Measurements from ENCODE around the gene DTYMK.
A peak's percentile ranks its signal among the peaks of the same experiment; 100 is the strongest.
"Not testable (repeated sequence)": the region's sequence is repeated elsewhere in the genome, so short reads cannot be mapped to it uniquely, and the experiment has no call there.

DTYMK gene

DNA sequence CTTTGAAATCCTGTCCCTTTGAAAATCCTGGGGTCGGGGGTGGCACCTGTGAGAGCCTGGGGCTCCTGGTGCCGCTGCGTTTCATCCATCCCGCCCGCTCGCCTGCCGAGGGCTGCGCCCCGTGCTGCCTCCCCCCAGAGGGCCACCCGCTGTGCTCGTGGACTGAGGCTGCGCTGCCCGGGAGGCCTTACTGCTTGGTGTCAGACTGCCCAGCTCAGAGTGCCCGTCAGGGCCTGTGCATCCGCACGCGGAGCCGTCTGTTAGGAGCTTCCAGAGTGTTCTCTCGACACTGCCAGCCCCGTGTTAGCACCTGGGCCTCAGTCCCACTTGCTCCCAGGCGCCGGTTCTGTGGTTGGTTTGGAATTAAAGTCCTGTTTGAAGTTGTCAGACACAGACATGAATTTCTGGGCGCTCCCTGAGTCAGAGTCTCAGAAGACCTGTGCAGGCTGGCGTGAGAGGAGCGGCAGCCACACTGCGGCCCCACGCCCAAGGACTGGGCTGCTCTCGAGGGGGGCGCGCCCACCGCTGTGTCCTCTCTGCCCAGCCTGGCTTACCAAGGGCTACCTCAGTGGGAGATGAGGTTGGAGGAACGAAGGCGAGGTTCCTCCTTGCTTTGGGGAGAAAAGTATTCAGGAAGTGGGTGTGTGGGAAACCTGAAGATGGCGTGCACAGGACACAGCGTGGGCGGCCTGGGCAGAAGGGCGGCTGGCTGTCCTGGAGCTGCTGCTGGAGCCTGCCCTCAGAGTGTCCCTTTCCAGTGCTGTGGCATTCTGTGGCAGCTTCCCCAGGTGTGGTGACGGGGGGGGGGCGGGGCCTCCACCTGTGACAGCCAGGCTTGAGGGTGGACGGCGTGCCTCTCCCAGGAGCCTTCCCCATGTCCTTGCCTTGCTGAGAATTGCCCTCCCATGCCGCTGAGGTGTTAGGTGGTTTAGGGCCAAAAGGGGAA lies 14.1 kb downstream of the DTYMK start:
- DNase-seq (ENCODE audit: low spot score), result no peak

DNA sequence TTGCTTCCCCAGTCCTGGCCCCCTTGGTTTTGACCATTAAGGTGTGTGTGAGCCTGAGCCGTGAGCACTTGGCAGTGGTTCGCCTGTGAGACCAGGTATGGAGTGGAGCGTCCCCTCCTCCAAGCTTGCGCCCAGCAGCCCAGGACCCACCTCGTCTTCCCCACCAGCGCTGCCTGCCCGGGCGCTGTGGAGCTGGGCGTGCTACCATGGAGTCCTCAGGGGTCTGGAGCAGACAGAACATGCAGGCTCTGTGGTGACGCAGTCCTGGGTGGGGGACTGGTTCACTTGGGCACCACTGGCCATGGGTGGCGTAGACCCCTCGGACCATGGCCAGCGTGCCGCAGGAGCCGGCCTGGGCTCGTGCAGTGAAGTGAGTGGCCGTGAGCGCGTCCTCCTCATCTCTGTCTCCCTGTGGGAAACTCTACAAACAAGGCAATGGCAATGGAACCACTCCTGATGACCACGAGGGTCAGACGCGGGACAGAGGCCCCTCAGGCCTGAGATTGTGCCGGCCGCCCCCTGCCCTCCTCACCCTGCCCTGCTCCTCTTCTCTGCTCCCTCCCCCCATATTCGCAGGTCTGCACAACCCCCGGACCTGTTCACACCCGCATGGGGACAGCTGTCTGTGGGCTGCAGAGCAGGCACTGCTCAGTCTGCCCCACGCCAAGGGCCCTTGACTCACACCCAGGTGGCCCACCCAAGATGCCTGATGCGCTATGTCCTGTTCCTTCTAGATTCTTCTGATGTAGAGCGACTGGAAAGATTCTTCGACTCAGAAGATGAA lies 15.0 kb downstream of the DTYMK start:
- DNase-seq (ENCODE audit: low spot score), result no peak

DNA sequence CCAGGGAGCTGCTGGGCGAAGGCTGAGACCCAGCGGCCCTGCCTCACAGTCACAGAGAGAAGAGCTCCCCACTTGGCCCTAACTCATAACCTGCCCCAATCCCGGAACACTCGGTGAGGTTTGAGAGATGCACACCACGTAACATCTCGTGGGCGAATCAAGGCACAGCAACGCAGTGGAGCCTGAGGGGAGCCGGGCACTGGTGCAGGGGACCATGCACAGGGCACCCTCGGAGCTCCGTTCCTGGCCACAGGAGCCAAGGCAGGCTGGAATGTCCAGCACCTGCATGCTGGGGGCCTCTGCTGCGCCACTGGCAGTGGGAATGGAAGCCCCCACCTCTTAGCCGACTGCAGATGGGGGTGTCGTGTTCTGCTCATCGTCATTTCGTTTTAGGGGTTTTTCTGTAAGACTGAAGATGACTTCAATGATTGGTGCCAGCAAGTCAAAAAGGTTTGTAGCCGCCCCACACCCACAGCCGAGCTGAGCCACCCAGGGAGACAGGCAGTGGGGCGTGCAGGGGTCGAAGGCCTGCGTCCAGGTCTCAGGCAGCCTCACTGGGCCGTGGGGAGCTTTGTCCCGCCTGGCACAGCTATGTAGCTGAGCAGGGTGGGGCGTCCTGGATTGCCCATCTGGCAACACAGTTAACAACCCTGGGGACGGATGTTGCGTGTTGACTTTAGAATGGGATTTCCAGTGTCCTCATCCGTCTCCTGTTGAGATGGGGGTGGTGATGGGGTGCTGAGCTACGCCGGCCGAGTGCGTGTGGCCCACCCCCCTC lies 16.1 kb downstream of the DTYMK start:
- DNase-seq (ENCODE audit: low spot score), result no peak

DNA sequence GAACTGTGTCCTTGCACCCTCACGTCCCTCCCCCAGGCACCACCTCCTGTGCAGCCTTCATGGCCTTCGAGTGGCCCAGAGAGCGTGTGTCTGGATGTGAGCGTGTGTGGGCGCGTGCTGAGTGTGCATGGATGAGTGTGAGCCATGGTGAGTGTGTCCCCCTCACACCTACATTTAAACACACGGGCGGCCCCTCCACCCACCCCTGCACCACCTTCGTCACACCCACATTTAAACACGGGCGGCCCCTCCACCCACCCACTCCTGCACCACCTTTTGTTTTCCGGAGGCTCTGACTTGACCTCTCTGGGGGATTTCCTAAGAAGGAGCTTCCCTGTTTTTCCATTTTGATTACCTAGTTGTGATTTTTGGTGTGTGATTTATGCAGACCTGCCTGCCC lies 17.8 kb downstream of the DTYMK start:
- no peak for DNase-seq (ENCODE audit: low spot score)

DNA sequence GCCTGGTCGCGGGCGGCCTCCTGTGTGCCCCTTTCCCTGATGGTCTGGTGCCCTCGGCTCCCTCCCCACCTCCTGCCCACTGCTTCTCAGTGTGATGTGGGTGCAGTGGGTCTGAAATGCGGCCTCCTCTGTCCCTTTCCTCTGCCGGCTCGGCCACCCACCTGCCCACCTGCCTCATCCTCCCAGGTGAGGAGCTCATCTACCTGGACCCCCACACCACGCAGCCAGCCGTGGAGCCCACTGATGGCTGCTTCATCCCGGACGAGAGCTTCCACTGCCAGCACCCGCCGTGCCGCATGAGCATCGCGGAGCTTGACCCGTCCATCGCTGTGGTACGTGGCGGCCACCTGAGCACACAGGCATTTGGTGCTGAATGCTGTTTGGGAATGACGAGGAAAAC lies 18.3 kb downstream of the DTYMK start:
- no peak for DNase-seq (ENCODE audit: low spot score)

DNA sequence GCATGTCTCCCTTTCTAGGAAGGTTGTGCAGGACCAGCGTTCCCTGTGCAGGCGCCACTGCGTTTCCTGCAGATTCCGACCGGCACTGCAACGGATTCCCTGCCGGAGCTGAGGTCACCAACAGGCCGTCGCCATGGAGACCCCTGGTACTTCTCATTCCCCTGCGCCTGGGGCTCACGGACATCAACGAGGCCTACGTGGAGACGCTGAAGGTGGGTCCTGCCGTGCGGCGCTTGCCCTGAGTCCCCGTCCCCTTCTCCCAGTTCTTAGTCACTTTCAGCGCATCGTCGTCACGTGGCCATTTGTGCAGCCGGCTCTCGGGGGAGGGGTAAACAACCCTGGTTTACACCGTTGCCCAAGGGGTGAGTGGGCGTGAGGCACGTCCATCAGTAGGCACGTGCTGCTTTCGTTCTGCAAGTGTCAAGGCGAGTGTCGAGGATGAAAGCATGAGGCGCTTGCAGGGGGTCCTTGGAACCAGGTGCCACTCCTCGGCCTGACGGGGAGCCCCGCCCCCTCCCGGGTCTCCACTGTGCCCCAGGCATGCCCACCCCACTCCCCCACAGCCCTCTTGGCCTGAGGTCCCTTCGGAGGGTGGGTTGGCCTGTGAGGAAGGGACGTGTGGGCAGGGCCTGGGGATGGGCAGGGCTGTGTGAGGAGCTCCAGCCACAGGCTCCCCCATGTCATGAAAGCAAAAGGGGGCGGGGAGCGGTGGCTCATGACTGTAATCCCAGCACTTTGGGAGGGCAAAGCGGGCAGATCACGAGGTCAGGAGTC lies 19.8 kb downstream of the DTYMK start:
- DNase-seq (ENCODE audit: low spot score), result no peak

DNA sequence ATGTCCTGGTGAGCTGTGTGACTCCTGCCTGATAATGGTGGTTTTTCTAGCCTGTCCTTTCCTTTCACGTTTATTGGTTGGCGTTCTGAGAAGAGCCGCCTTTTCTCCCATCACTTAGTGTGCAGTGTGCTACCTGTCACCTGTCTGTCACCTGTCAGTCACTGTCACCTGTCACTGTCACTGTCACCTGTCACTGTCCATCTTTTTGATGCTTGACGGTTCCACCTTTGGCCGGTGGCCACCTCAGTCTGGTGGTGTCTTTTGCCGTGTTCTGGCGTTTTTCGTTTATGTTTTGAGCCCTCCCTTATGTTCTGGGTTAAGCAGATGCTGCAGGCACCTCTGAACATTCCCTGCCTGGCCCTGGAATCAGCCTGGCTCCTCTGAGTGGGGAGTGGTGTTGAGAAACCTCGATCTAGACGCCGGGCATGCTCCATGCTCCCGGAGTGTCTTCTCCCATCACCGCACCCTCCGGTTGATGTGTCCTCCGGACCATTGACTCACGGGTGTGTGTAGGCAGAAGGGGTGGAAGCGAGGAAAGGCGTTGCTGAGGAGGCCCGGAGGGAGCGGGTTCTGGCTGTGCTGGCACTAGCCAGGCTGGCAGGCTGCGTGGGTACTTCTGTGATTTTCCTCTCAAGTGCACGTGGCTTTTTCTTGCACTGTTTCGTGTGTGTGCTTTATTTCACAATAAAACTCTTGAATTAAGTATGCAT lies 20.7 kb downstream of the DTYMK start:
- no peak for DNase-seq (ENCODE audit: low spot score)

DNA sequence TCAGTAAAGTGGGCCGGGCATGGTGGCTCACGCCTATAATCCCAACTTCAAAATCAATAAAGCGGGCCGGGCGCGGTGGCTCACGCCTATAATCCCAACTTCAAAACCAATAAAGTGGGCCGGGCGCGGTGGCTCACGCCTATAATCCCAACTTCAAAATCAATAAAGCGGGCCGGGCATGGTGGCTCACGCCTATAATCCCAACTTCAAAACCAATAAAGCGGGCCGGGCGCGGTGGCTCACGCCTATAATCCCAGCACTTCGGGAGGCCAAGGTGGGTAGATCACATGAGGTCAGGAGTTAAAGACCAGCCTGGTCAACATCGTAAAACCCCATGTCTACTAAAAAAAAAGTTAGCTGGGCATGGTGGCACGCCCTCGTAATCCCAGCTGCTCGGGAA lies 23.9 kb downstream of the DTYMK start:
- DNase-seq (ENCODE audit: low spot score), result not testable (repeated sequence)

DNA sequence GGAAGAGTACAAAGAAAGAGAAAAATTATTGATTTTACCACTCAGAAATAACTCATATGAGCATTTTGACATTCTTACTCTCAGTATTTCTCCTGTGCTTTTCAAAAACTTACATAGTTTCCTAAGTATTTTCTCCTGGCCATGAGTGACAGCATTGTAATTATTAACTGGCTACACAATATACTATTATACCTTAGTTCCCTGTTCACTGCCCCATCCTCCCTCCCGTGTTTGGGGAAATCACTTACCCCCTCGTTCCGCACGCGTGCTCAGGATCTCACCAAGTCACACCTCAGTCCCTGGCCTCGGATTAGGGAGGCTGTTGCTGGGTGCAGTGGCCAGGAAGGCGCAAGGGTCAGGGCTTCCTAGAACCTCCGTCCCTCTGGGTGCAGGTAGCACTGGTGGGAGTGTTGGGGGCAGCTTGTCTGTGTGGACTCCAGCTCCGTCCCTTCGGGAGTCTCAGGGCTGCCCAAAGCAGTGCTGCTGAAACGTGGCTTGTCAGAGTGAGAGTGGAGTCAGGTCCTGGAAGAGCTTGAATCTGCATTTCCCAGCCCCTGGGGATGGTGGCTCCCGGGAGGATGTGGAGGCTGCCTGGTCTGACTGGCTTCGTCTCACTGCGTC lies 25.9 kb downstream of the DTYMK start:
- DNase-seq (ENCODE audit: low spot score), result no peak

DNA sequence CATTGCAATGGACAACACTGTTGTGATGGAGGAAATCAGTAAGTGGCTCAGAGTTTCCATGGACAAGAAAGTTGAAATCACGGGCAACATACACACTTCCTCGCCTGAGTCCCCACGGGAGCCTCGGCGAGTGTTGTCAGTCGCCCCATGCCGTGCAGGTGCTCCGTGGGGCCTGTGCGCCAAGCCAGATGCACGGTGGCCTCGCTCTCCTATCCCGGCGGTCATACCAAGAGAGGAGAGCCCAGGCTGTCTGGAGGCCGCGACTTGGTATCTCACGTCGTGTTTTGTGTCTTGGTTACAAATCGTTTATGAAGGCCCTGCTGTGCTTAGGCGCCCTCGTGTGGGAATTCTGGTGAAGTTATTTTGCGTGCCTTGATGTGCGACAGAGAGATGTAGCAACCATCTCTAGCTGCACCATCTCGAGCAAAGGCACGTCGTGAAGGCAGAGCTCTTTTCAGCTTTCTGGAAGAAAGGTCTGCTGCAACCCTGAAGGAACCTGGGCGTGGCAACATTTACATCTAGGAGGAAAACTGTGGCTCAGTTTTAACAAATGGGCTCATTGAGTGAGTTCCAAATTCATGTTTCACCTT lies 27.4 kb downstream of the DTYMK start:
- DNase-seq (ENCODE audit: low spot score), result peak; percentile 74

DNA sequence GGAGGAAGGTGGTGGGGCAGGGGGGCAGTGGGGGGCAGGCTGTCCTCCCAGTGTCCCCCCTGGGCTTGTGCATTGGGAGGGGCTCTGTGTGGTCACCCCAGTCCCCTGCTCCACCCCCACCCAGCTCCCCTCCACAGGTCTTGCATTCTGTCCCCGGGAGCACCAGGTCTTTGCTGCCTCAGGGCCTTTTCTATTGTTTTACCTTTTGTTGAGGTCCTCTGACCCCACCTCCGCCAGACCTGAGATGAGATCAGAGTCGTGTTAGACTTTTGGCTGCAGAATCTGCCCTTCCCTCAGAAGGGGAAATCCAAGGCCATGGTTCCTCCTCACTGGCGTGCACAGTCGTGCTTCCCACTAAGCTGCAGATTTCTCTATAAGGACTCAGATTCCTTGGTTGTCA lies 28.3 kb downstream of the DTYMK start:
- no peak for DNase-seq (ENCODE audit: low spot score)

DNA sequence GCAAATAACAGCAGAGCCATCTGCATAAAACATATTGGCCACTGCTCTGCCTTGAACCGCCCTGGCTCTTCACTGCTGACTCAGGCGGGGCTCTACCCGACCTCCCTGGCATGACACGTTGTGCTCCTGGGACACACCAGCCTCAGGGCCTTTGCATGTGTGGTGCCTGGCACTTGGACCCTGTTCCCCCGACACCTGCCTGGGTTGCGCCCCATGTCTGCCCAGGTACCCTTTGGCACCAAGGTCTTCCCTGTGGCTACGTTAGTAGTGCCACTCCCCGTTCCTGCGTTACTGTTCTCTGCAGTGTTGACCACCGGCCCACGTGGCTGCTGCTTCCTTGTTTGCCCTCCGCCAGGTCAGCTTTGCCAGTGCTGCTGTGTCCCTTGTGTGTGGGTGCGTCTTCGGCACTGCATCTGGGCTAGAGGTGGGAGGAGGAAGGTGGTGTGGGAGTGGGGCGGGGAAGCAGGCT lies 28.8 kb downstream of the DTYMK start:
- no peak for DNase-seq (ENCODE audit: low spot score)

DNA sequence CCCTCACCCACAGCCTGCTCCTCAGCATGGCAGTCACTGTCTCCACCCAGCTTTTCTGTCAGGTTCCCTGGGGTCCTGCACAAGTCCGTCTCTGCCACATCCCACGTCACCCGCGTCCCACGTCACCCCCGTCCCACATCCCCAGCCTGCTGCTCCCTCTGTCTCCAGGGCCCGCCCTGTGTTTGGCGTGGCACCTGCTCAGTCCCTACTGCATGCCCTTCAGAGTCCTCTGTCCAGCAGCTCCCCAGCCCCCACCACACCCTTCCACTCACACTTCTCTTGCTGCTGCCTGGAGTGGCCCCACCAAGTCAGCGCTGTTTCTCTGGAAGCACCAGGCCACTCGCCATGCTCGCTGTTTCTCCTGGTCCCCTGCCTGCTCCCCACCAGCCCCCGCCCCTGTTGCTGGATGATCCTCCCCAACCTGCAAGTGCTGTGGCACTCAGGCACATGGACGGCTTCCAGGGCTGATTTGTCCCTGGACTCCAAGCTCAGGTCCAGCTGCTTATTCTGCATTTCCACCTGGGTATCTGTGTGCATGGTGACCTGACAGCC lies 30.3 kb downstream of the DTYMK start:
- no peak for DNase-seq (ENCODE audit: low spot score)

DNA sequence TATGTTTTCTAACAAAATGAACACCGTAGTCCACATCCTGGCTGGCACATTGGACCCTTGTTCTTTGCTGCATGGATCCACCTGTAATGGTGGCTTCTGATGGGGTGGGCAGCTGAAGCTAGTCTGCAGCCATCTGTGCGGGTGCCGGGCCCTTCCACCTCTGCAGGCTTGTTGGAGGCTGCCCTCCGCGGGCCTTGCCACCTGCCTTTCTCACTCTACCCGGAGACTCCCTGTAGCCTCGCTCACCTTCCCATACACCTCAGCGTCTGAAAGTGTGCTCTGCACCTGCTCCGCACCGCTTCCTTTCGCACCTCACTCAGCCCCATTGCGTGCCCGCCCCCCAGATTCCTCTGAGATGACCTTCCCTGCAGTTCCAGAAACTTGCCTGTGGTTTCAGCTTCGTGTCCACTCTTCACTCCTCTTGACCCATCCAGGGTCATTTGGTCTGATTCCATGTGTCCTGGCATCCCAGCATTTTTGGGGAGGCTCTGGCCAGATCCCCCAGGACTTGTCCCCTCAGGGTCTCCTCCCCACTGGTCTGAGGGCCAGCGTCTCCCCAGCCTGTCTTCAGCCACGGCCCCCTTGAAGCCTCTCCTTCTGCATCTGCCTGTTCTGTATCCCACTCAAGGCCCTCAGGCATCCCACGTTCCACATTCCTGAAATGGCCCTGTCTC lies 31.0 kb downstream of the DTYMK start:
- DNase-seq (ENCODE audit: low spot score), result no peak

DNA sequence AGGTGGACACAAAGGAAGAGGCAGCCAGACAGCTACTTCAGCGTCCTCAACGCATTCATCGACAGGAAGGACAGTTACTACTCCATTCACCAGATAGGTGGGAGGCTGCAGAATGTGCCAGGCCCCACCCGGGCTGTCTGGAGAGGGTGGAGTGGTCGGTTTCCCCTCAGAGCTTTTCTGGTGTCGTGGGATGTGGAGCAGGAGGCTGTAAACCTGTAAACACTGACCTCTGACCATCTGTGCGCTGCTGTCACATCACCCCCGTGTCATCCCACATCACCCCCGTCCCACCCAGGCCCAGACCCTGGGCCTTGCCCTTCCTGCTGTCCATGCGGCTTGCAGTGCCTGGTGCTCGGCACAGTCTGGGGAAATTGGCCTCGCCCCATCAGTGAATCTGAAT lies 32.1 kb downstream of the DTYMK start:
- DNase-seq (ENCODE audit: low spot score), result no peak

DNA sequence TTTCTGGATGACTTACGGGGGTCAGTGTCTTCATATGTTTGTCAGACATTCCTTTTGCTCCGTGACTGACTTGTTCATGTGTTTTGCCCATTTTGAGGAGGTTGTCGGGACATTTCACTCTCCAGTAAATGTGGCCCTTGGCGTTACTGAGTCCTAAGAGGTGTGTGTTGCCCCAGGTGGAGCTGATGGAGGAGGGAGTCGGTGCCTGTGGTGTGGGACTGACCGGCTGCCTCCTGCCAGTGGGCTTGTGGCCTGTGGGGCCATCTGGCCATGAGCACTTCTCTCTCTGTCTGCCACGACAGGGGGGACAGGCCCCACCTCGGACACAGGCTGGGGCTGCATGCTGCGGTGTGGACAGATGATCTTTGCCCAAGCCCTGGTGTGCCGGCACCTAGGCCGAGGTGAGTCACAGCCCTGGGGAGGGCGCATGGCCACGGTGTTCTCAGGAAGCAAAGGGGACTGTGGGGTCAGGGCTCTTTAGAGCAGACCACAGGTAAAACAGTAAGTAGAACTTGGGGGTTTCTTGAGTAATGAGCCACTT lies 33.3 kb downstream of the DTYMK start:
- DNase-seq (ENCODE audit: low spot score), result no peak

DNA sequence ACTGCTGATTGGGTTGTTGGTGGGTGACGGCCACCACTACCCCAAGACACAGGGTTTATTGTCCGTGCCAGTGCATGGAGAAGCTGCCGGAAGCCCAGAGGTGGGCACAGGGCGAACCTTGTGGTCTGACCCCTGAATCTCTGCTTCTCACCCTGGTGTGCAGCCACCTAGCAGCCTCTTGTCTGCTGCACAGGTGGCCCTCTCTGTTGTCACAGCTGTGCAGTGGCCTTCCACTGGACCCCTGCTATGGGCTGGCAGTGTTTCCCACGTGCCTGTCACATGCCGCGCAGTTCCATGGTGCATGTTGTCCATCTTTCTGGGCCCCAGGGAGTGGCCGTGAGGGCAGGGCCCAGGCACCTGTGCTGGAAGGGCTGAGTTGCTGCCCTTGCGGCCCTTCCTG lies 33.9 kb downstream of the DTYMK start:
- DNase-seq (ENCODE audit: low spot score), result no peak

DNA sequence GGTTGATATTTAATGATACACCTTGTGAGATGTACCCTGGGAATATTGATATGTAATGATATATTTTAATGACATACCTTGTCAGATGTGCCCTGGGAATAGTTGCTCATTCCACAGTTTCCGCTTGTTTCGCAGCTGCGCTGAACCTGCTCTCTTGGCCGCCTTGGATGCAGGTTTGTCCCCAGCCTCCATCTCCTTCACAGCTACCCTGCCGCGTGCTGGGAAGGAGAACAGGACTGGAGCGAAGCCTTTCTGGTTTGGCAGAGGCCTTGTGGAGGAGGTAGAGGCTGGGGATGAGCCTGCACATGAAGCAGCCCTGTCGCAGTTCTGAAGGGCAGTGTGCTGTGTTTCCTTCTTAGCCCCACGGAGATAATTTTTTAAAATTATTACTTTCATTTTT lies 34.5 kb downstream of the DTYMK start:
- no peak for DNase-seq (ENCODE audit: low spot score)

DNA sequence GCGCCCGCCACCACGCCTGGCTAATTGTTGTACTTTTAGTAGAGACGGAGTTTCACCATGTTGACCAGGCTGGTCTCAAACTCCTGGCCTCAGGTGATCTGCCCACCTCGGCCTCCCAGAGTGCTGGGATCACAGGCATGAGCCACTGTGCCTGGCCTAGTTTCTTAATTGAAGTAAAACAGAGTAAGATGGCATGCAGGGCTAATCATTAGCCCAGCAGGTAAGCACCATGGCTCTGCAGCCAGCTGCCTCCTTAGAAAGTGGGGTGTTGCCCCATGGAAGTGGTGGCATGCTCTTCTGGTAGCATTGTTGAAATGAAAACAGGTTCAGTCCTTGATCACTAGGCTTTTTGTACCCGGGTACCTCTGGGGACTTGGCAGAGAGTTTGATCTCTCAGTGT lies 36.7 kb downstream of the DTYMK start:
- DNase-seq (ENCODE audit: low spot score), result no peak

All from D341Med (cell line).